ENCODE results near the gene TBC1D7. TPM values are rescaled to one million over a fixed set of nuclear protein-coding genes. Genes with fewer than 3 reads are reported as not detected.

The TBC1D7 gene
- total RNA-seq, 1 donor from 2014 or later = 27.9 TPM

DNA sequence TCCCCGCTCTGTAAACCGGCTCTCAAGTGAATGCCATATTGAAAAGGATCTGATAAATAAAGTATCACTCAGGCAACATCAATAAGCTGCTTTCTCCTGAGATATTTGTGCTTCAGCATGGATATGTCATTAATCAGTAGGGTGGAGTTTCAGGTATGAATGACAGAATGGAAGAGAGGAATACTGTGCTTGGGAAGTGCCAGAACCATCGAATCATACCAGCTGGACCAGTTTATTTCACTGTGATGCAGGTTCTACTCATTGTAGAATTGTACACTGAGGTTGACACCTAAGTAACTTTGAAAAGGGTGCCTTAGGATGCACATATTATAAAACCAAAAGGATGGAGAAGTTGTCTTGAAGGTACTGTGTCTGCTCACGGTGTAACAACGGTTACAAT, 17.9 kb upstream of the TBC1D7 start:
- H3K4me1 ChIP-seq (ENCODE audit: insufficient read depth, low read length) = peaks cover 2% of the 10 kb centered on the region
- no peak overlapping the region for H3K9ac ChIP-seq (ENCODE audit: low read length)
- no peaks in the 10 kb centered on the region for H3K9me3 ChIP-seq (ENCODE audit: insufficient read depth, low read depth, low read length)
- H3K27ac ChIP-seq (ENCODE audit: low read depth, low read length) = no peak overlapping the region
- peaks cover 10% of the 10 kb centered on the region for H3K4me1 Mint-ChIP-seq (ENCODE audit: low read depth, unreplicated experiment)
- H3K36me3 ChIP-seq (ENCODE audit: insufficient read depth, low read length) = no peaks in the 10 kb centered on the region
- H4K20me1 ChIP-seq (ENCODE audit: insufficient read depth, low read length) = no peaks in the 10 kb centered on the region
- H3K27me3 ChIP-seq (ENCODE audit: insufficient read depth, low read length) = no peaks in the 10 kb centered on the region
- no peak overlapping the region for H3K4me3 ChIP-seq (ENCODE audit: insufficient read depth, low read depth, low read length)
- H3K4me3 Mint-ChIP-seq (ENCODE audit: unreplicated experiment) = no peak overlapping the region
- TF ChIP-seq, protein P1, sequence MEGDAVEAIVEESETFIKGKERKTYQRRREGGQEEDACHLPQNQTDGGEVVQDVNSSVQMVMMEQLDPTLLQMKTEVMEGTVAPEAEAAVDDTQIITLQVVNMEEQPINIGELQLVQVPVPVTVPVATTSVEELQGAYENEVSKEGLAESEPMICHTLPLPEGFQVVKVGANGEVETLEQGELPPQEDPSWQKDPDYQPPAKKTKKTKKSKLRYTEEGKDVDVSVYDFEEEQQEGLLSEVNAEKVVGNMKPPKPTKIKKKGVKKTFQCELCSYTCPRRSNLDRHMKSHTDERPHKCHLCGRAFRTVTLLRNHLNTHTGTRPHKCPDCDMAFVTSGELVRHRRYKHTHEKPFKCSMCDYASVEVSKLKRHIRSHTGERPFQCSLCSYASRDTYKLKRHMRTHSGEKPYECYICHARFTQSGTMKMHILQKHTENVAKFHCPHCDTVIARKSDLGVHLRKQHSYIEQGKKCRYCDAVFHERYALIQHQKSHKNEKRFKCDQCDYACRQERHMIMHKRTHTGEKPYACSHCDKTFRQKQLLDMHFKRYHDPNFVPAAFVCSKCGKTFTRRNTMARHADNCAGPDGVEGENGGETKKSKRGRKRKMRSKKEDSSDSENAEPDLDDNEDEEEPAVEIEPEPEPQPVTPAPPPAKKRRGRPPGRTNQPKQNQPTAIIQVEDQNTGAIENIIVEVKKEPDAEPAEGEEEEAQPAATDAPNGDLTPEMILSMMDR (IDR thresholded peaks at IDR 0.05; ENCODE audit: insufficient read depth, low read depth, low read length) = no peak
- no peak for TF ChIP-seq EZH2 (IDR thresholded peaks at IDR 0.05; ENCODE audit: insufficient read depth, low read length)
- peaks cover 2% of the 10 kb centered on the region for H3K27me3 Mint-ChIP-seq (ENCODE audit: low read depth, unreplicated experiment)
- FAIRE-seq (no peak), DNase-seq (ENCODE audit: low read depth) (no peak)
- H3K36me3 Mint-ChIP-seq (ENCODE audit: low read depth, unreplicated experiment) = peaks cover 2% of the 10 kb centered on the region
- no peak overlapping the region for H2AFZ ChIP-seq (ENCODE audit: low read depth, low read length)
- H3K9me3 Mint-ChIP-seq (ENCODE audit: unreplicated experiment) = peaks cover 3% of the 10 kb centered on the region
- H3K79me2 ChIP-seq (ENCODE audit: insufficient read depth, low read length) = no peaks in the 10 kb centered on the region
- H3K27ac Mint-ChIP-seq (ENCODE audit: unreplicated experiment) = no peak overlapping the region
- H3K4me2 ChIP-seq (ENCODE audit: low read length) = no peak overlapping the region

GRCh38 chr6:13342414-13343019, 14.2 kb upstream of the TBC1D7 start:
- Histone ChIP-seq H3K4me3 (ENCODE audit: insufficient read depth, low read depth, low read length) (no peak overlapping the region), H3K9me3 (ENCODE audit: insufficient read depth, low read depth, low read length) (no peaks in the 10 kb centered on the region), H3K36me3 (ENCODE audit: insufficient read depth, low read length) (no peaks in the 10 kb centered on the region), H2AFZ (ENCODE audit: low read depth, low read length) (no peak overlapping the region), H3K4me2 (ENCODE audit: low read length) (no peak overlapping the region), H3K27ac (ENCODE audit: low read depth, low read length) (no peak overlapping the region), H3K27me3 (ENCODE audit: insufficient read depth, low read length) (no peaks in the 10 kb centered on the region), H4K20me1 (ENCODE audit: insufficient read depth, low read length) (no peaks in the 10 kb centered on the region), H3K4me1 (ENCODE audit: insufficient read depth, low read length) (no peaks in the 10 kb centered on the region), H3K79me2 (ENCODE audit: insufficient read depth, low read length) (no peaks in the 10 kb centered on the region), H3K9ac (ENCODE audit: low read length) (no peak overlapping the region)
- no peak overlapping the region for H3K4me3 Mint-ChIP-seq (ENCODE audit: unreplicated experiment)
- H3K27me3 Mint-ChIP-seq (ENCODE audit: low read depth, unreplicated experiment) = peaks cover 2% of the 10 kb centered on the region
- peaks cover 2% of the 10 kb centered on the region for H3K36me3 Mint-ChIP-seq (ENCODE audit: low read depth, unreplicated experiment)
- H3K27ac Mint-ChIP-seq (ENCODE audit: unreplicated experiment) = no peak overlapping the region
- no peak for TF ChIP-seq EZH2 (IDR thresholded peaks at IDR 0.05; ENCODE audit: insufficient read depth, low read length)
- TF ChIP-seq, protein P1 (IDR thresholded peaks at IDR 0.05; ENCODE audit: insufficient read depth, low read depth, low read length) = no peak
- FAIRE-seq (no peak), DNase-seq (ENCODE audit: low read depth) (no peak)
- peaks cover 1% of the 10 kb centered on the region for H3K4me1 Mint-ChIP-seq (ENCODE audit: low read depth, unreplicated experiment)
- peaks cover 4% of the 10 kb centered on the region for H3K9me3 Mint-ChIP-seq (ENCODE audit: unreplicated experiment)

DNA sequence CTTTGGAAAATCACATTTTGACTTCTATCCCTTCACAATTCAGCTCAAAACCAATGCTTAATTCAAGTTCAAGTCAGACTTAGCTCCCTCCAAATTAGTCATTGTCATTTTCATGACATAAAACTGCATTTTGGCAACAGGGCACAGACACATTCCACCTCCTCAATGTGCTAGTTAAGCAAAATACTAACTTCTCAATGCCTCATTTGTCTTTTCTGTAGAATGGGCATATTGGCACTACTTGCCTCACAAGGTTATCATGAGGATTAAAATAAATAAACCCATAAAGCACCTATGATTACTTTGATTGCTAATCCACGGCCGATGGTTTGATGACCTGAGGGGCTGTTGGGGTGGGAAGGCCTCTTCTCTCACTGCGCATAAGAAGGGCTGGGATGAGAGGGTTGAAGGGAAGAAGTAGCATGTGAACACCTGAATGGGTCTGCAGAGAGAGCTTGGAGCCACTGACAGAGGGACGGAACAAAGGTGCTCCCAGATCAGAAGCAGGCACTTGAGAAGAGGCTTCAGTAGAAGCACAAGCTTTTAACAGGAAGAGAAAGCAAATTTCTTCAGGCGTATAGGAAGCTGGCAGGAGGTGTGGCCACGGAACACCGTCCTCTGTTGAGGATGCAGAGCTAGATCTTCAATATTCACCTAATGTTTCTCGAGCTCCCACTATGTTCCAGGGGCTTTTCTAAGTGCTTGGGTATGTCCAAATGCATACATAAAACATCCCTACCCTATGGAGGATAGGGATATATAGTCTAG, 11.7 kb upstream of the TBC1D7 start:
- DNase-seq (ENCODE audit: low read depth) = no peak
- H3K9ac ChIP-seq (ENCODE audit: low read length) = no peak overlapping the region
- H3K4me3 Mint-ChIP-seq (ENCODE audit: unreplicated experiment) = no peak overlapping the region
- peaks cover 2% of the 10 kb centered on the region for H3K4me1 ChIP-seq (ENCODE audit: insufficient read depth, low read length)
- no peak overlapping the region for H3K27ac Mint-ChIP-seq (ENCODE audit: unreplicated experiment)
- no peaks in the 10 kb centered on the region for H4K20me1 ChIP-seq (ENCODE audit: insufficient read depth, low read length)
- no peak overlapping the region for H3K27ac ChIP-seq (ENCODE audit: low read depth, low read length)
- H3K9me3 Mint-ChIP-seq (ENCODE audit: unreplicated experiment) = peaks cover 4% of the 10 kb centered on the region
- peaks cover 2% of the 10 kb centered on the region for H3K27me3 Mint-ChIP-seq (ENCODE audit: low read depth, unreplicated experiment)
- H3K79me2 ChIP-seq (ENCODE audit: insufficient read depth, low read length) = no peaks in the 10 kb centered on the region
- no peaks in the 10 kb centered on the region for H3K27me3 ChIP-seq (ENCODE audit: insufficient read depth, low read length)
- no peak overlapping the region for H3K4me3 ChIP-seq (ENCODE audit: insufficient read depth, low read depth, low read length)
- no peak overlapping the region for H2AFZ ChIP-seq (ENCODE audit: low read depth, low read length)
- no peak for TF ChIP-seq EZH2 (IDR thresholded peaks at IDR 0.05; ENCODE audit: insufficient read depth, low read length)
- TF ChIP-seq, protein P1 (IDR thresholded peaks at IDR 0.05; ENCODE audit: insufficient read depth, low read depth, low read length) = no peak
- FAIRE-seq = no peak
- H3K36me3 ChIP-seq (ENCODE audit: insufficient read depth, low read length) = no peaks in the 10 kb centered on the region
- no peak overlapping the region for H3K4me2 ChIP-seq (ENCODE audit: low read length)
- peaks cover 3% of the 10 kb centered on the region for H3K4me1 Mint-ChIP-seq (ENCODE audit: low read depth, unreplicated experiment)
- no peaks in the 10 kb centered on the region for H3K9me3 ChIP-seq (ENCODE audit: insufficient read depth, low read depth, low read length)
- peaks cover 2% of the 10 kb centered on the region for H3K36me3 Mint-ChIP-seq (ENCODE audit: low read depth, unreplicated experiment)
